HG03159 (cell line): ENCODE data around the gene RPS2.
"Not testable (repeated sequence)": the region's sequence is repeated elsewhere in the genome, so short reads cannot be mapped to it uniquely, and the experiment has no call there.

ENCODE experiments used
- ATAC-seq: cut with Tn5 transposase; IDR thresholded peaks from one replicate; pipeline ENCODE4 v1.9.1; 2021; ENCODE audit warnings: mild to moderate bottlenecking, moderate library complexity; ENCODE audit not compliant: unreplicated experiment

The RPS2 gene

DNA sequence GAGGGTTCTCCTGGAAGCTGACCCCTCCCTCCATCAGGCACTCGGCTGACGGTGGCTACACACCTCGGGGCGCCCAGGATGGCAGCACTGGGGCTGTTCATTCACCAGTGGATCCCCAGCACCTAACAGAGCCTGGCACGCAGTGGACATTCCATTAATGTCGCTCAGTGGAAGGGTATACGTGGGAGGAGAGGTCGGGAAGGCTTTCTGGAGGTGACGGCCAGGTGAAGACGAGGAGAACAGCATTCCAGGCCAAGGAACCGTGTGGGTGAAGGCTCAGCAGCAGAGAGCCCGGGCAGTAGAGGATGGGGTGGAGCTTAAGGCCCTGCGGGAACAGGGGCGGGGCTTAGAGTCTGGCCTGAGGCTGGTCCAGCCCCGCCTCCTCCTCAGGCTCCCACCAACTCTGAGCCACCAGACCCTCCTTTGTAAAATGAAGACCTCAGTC lies 43.9 kb downstream of the RPS2 start:
- ATAC-seq, result no peak

- not testable (repeated sequence) for ATAC-seq
Observed at GRCh38 chr16:1920122-1920521, 44.5 kb downstream of the RPS2 start.

GRCh38 chr16:1919327-1919998 lies 45.2 kb downstream of the RPS2 start:
- no peak for ATAC-seq

DNA sequence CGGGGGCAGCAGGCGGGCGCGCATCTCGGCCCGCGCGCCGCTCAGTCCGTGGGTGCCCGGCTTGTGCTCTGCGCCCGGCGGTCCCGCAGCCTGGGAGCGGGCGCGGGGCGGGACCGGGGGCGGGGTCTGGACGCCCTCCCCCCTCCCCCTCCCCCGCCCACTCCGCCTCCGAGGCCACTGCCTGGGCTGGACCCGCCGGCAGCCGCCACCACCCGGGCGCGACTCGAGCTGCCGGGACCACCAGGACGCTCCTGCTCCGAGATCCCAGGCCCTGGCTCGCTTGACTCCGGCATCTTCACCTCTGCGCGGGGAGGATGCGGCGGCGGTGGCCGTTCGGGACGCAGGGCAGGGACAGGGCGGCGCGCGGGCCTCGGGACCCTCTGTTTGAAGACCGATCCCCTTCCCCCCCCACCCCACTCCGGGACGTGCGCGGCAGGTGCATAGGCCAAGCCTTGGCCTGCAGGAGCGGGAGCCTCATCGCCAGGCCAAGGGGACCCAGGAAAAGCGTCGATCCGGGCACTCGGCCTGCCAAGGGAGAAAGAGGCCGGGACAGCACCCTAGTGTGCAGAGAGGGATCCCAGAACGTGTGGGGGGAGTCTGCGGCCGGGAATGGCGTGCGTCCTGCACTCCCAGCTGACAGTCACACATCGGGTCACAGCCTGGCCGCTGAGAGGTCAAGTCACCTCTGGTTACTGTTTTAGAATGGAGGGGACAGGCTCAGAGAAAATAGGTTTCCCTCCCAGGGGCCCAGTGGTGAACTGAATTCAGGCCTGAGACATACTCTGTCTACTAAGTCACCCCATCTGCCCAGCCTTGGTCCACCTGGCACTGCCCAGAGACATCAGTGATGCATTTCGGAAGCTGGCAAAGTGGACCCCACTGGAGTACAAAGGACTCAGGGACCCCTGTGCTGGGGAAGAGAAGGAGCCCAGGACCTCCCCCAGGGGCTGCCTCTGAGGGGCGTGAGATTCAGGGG lies 46.0 kb downstream of the RPS2 start, which contains the start of gene HS3ST6:
Gene HS3ST6, minus strand, starts transcription at position 65 of the 976 bp plus-strand sequence. CDS start 92 bp downstream, outside the sequence.
- no peak for ATAC-seq

DNA sequence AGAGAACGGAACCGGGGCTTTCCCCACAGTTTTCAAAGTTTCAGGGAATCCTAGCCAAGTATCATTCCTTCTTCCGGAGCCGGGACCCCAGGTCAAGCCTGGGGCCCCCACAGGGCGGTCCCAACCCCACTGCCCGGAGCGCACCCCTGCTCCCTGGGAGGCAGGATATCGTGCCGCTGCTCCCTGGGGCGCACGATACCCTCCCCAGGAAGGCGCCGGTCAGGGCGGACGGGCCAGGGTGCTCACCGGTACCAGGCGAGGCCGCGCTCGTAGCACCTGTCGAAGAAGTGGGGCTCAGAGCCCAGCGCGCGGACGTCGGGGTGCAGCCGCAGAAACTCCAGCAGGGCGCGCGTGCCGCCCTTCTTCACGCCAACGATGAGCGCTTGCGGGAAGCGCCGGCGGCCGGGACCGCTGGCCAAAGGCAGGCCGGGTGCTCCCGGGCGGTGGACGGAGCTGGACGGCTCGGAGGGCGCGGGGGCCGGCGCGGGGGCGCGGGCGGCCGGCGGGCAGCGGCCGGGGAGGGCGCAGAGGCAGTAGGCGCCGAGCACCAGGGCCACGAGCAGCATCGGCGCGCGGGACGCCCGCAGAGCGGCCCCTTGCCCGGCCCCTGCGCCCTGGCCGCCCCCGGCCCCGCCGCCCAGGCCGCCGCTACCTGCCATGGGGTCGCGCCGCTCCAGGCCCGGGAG lies 46.8 kb downstream of the RPS2 start:
- ATAC-seq, result no peak

GRCh38 chr16:1917056-1917664 lies 47.5 kb downstream of the RPS2 start:
- no peak for ATAC-seq

DNA sequence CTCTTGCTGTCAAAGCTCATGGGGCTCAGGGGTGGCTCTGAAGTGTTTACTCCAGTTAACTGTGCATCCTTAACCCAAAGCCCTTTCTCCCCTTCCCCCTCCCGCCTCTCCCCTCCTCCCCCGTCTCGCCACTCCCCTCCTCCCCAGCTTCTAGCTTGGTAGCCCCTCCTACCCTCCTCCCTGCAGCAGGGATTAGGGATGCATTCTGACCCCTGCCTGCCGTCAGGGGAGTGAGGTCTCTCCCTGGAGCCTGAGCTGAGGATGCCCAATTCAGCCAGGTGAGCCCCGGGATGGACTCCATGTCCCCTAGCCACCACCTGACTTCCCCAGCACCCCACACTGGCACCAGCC lies 48.0 kb downstream of the RPS2 start:
- ATAC-seq, result no peak

GRCh38 chr16:1915732-1916639 lies 48.6 kb downstream of the RPS2 start:
- no peak for ATAC-seq

DNA sequence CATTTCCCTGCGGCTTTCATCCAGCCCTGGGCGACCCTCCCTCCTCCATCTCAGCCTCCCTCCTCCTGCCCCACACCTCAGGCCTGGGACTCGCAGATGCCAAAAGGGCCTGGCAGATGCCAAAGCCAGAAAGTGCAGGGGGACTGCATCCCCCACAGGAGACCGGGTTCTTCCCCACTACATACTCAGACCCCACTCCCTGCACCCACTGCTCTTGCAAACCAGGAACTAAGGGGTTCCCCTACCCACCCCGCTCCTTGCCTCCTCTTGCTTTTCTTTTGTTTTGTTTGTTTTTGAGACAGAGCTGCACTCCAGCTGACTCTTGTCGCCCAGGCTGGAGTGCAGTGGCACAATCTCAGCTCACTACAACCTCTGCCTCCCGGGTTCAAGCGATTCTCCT lies 49.6 kb downstream of the RPS2 start:
- ATAC-seq, result no peak

GRCh38 chr16:1914084-1914608 lies 50.5 kb downstream of the RPS2 start:
- ATAC-seq, result no peak

DNA sequence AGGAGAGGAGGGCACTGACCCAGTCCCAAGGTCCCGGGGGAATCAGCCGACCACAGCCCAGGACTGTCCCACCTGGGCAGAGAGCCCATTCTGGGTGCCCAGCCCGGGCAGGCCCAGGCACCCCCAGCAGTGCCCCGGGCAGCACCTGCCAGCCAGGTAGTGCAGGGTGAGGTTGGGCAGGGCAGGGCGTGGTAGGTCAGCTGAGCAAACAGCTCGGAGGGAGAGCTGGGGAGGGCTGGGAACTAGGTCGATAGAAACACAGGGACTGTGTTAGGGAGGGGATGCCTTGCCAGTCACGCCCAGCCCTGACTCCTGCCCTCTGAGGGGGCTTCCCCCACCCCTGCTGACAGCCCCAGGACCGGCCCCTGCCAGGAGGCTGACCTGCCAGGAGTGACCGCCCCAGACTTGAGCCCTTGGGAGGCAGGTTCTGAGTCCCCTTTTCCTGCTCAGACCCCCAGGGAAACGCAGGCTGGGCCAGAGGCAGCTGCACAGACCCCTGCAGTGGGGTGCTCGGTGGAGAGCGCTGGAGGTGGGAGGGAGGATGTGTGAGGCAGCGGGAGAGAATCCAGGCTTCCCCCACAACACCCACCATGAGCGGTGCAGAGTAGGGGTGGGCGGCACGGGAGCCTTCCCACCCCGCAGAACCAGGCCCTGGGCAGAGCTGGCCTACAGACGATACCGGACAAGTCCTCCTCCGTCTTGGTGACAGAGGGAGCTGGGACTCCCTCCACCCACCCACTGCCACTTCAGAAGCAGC lies 51.1 kb downstream of the RPS2 start:
- no peak for ATAC-seq

- ATAC-seq, result no peak
Observed at GRCh38 chr16:1912215-1912543, 52.4 kb downstream of the RPS2 start.
